ENCODE measurements around the gene GUCA2A.

GUCA2A gene

DNA sequence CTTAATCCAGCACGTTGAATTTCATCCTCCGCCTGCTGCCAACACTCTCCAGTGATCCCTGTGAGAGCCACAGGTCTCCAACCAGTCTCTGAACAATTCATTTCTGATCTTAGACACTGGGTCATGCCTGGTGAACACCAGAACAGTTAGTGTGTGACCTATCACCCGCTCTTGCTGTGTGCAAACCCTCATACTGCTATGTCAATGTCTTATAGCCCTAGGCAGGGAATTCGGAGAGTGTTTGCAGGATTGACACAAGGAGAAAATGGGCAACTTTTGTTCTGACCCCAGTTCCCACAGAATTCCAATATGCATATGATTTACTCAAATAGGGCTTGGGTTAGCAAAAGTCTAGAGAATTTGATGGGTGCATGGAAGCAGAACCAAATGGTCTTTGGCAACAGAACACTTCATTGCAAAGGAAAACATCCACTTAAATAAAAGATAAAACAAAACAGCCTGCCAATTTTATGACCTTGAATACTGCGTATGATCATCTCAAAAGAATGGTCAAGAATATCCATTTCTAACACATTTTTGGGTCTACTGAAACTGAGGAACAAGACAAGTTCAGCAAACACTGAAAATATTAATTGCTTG, 34.4 kb downstream of the GUCA2A start:
- DNase-seq (ENCODE audit: low read depth): no peak

DNA sequence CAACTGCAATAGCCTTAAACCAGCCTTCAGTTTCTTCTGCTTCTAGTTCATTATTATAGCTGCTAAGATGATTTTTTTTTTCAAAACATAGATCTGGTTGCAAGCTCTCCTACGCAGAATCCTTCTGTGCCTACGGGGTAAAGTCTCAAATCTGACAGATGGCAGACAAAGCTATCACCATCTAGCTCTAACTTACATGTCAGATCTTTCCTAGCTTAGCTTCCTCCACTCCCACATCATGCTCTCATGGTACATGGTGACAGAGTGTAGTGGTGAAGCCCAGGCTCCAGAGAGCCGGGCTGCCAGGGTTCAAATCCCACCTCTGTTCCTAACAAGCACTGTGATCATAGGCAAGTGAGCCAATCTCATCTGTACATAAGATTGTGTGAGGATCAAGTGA, 35.6 kb downstream of the GUCA2A start:
- no peak for DNase-seq (ENCODE audit: low read depth)

DNA sequence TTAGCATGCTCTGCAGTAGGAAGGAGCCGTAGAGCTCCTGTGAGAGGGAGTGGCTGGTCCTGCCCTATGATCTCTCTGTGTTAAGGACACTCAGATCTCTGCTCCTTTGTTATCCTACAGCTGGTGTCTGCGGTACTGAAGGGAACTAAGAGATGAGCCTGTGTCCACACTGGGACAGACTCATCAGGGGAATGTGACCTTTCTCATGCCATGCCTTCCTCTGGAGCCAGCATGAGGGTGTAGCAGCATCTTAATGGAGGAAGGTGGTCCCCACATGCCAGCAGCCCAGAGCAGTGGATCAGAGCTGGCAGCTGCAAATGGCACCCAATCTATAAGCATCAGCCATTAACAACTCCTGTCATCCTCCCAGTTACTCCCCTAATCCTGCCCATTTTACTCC, 36.0 kb downstream of the GUCA2A start:
- DNase-seq (ENCODE audit: low read depth): no peak

DNA sequence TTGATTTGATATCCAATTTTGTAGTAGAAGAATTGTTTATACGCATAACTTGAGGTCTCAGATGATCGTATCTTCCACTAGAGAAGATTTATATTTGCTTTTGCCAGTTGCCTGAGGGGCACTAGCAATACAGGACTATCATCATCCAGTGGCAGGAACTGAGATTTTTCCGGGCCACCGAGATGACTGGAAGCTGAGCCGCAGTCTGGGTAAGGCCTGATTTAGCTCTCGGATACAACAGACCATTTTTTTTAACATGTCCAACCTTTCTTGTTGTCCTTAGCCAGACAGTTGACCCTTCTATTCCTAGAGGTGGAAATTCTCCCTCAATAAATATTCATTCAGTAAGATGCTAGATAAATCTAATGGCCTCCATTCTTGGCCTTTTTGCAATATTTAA, 36.8 kb downstream of the GUCA2A start:
- no peak for DNase-seq (ENCODE audit: low read depth)

DNA sequence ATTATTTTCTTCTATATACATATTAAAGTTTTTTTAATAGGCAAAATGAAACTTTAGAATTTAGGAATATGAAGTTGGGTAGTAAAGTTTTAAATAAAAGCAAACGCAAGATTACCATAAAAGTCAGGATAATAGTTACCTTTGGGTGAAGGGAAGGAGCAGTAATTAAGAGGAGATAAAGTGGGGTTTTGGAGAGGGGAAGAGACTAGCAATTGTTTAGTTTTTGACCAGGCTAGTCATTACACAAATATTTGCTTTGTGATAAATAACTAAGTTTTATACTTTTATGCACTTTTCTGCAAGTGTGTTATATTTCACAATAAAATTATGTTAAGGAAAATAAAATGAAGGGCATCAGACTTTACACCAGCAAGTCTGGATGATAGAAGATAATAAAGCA, 39.0 kb downstream of the GUCA2A start:
- DNase-seq (ENCODE audit: low read depth): no peak

DNA sequence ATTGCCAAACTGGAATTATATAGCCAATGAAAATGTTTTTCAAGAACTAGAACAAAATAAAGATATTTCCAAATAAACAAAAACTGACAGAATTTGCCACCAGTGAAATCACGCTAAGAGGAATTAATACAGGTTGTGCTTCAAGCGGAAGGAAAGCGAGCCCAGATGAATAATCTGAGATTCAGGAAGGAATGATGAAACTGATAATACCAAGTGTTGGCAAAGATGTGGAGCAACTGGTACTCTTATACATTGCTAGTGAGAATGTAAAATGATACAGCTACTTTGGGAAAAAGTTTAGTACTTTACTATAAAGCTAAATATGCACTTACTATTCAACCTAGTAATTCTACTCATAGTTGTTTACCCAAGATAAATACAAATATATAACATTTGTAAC, 42.1 kb downstream of the GUCA2A start:
- DNase-seq (ENCODE audit: low read depth): no peak

DNA sequence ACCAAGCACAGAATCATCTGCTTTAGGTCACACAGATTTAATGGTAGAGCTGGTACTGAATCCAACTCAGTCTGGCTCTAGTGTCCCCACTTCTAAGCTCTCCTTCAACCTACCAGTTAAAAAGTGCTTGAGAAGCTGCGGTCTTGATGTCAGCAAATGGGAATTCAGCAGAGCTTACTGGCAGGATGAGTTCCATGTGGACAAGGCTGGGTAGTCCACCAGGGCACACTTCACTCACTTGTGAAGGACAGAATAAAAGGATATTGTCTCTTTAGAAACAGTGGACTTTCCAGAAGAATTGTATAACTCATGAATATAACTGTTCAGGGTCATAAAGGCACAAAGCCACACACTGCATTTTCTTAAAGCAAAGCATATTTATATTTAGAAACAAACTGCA, 46.4 kb downstream of the GUCA2A start:
- no peak for DNase-seq (ENCODE audit: low read depth)

DNA sequence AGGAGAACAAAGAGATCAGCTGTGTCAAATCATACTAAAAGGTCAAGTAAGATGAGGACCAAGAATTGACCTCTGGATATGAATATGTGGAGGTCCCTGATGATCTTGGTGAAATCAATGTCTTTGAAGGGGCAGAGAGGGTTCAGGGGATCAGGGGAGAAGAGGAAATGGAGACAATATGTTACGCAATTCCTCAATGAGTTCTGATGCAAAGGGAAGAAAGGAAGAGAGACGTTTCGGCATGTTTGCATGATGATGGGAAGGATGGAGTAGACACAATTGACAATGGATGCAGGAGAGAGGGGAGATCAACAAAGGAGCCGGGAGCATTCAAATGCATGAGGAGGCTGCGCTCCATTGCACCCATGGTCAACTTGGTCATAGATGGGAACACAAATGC, 47.3 kb downstream of the GUCA2A start:
- DNase-seq (ENCODE audit: low read depth): no peak

DNA sequence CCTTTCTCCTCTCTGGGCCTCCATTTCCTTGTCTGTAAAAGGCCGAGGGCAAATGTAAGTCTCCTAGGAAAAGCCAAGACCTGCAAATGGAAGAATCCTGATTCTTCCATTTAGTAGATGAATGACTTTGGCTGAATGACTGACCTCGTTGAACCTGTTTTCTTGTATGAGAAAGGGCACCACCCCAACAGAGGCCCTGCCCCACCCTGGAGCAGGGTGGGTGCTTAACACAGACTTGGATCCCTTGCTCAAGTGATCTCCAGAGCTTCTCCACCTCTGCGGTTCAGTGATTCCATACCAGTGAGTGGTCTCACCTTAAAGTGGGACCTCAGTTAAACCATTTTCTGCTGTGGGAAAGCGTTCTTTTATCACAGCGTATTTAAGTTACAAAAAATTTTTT, 50.3 kb downstream of the GUCA2A start:
- DNase-seq (ENCODE audit: low read depth): no peak
